HepG2 (cell line): Measurements from ENCODE around the gene SP3. TPM values are rescaled to one million over a fixed set of nuclear protein-coding genes. Genes with fewer than 3 reads are reported as not detected.
A peak's percentile ranks its signal among the peaks of the same experiment; 100 is the strongest.

ENCODE experiments used
- ARNT ChIP-seq: fragments of 450-650 bp; IDR thresholded peaks from 2 replicates; pipeline ENCODE4 v1.6.1; 2017
- CHD2 ChIP-seq: IDR thresholded peaks from 2 replicates; pipeline ENCODE4 v1.6.1; 2011; ENCODE audit warnings: low read depth, low read length, improper control_type of control experiment
- FIP1L1 ChIP-seq: fragments of 200-400 bp; formaldehyde crosslinking; IDR thresholded peaks from 2 replicates; pipeline ENCODE4 v1.6.1; 2018; ENCODE audit warnings: low read depth, mild to moderate bottlenecking, low read length, moderate library complexity, borderline replicate concordance; ENCODE audit not compliant: insufficient read depth
- GLI4 ChIP-seq: sonication (generic); formaldehyde crosslinking; IDR thresholded peaks from 2 replicates; pipeline ENCODE4 v1.5.1; 2020; ENCODE audit warnings: missing genetic modification reagents, mild to moderate bottlenecking, moderate library complexity, borderline replicate concordance
- HNRNPH1 ChIP-seq: fragments of 200-400 bp; formaldehyde crosslinking; optimal IDR thresholded peaks from 2 replicates; pipeline ENCODE3; 2017; ENCODE audit warnings: mild to moderate bottlenecking, low read depth, low read length
- KDM6A ChIP-seq: IDR thresholded peaks from 2 replicates; pipeline ENCODE4 v1.6.1; 2016; ENCODE audit warnings: low read depth
- KLF13 ChIP-seq: sonication (generic); formaldehyde crosslinking; IDR thresholded peaks from 2 replicates; pipeline ENCODE4 v1.4.0; 2020; ENCODE audit warnings: mild to moderate bottlenecking, missing genetic modification reagents
- MTA1 ChIP-seq: sonication (generic); formaldehyde crosslinking; IDR thresholded peaks from 2 replicates; pipeline ENCODE4 v1.4.0; 2020; ENCODE audit warnings: missing genetic modification reagents, mild to moderate bottlenecking, borderline replicate concordance
- MYC ChIP-seq: sonication (generic); formaldehyde crosslinking; IDR thresholded peaks from 2 replicates; pipeline ENCODE4 v1.9.0; 2021; ENCODE audit warnings: missing genetic modification reagents, borderline replicate concordance
- NCOA2 ChIP-seq: sonication (generic); formaldehyde crosslinking; IDR thresholded peaks from 2 replicates; pipeline ENCODE4 v1.8.0; 2022; ENCODE audit warnings: inconsistent platforms
- NCOA5 ChIP-seq: sonication (generic); formaldehyde crosslinking; IDR thresholded peaks from 2 replicates; pipeline ENCODE4 v1.4.0; 2020; ENCODE audit warnings: missing genetic modification reagents
- NFKBIZ ChIP-seq: IDR thresholded peaks from 2 replicates; pipeline ENCODE4 v1.6.1; 2018; ENCODE audit warnings: missing genetic modification reagents, missing compliant biosample characterization
- NR2C2 ChIP-seq: sonication (generic); formaldehyde crosslinking; IDR thresholded peaks from 2 replicates; pipeline ENCODE4 v1.4.0; 2020; ENCODE audit warnings: missing genetic modification reagents, mild to moderate bottlenecking, moderate library complexity, borderline replicate concordance
- POLR2A ChIP-seq, 2 experiments: IDR thresholded peaks; 2 replicates each; pipeline ENCODE4 v1.6.1; 2011; ENCODE audit warnings: low read depth in 2 of 2, low read length in 2 of 2, mild to moderate bottlenecking in 1 of 2, moderate library complexity in 1 of 2; ENCODE audit not compliant: insufficient read depth in 1 of 2
- RFX3 ChIP-seq: IDR thresholded peaks from 2 replicates; pipeline ENCODE4 v1.6.1; 2016; ENCODE audit warnings: missing biosample characterization, missing genetic modification reagents
- TAF15 ChIP-seq: fragments of 200-400 bp; formaldehyde crosslinking; IDR thresholded peaks from one replicate; pipeline ENCODE4 v1.6.1; 2018; ENCODE audit warnings: mild to moderate bottlenecking, low read depth, low read length; ENCODE audit not compliant: poor library complexity, severe bottlenecking
- TBX2 ChIP-seq: sonication (generic); formaldehyde crosslinking; IDR thresholded peaks from 2 replicates; pipeline ENCODE4 v1.5.0; 2020; ENCODE audit warnings: missing genetic modification reagents, mild to moderate bottlenecking, borderline replicate concordance
- TBX3 ChIP-seq: fragments of 450-650 bp; IDR thresholded peaks from 2 replicates; pipeline ENCODE4 v1.6.1; 2017; ENCODE audit warnings: antibody characterized with exemption, mild to moderate bottlenecking, inconsistent platforms, borderline replicate concordance
- THYN1 ChIP-seq: sonication (generic); formaldehyde crosslinking; IDR thresholded peaks from 2 replicates; pipeline ENCODE4 v1.8.1; 2023; ENCODE audit warnings: low read depth, mild to moderate bottlenecking, moderate library complexity, missing genetic modification reagents, borderline replicate concordance
- ZBTB7A ChIP-seq: sonication (generic); formaldehyde crosslinking; IDR thresholded peaks from 2 replicates; pipeline ENCODE4 v1.8.0; 2022; ENCODE audit warnings: mild to moderate bottlenecking, missing genetic modification reagents
- ZNF10 ChIP-seq: sonication (generic); formaldehyde crosslinking; IDR thresholded peaks from 2 replicates; pipeline ENCODE4 v1.4.0; 2020; ENCODE audit warnings: mild to moderate bottlenecking, low read depth, missing genetic modification reagents, borderline replicate concordance
- ZNF180 ChIP-seq: sonication (generic); formaldehyde crosslinking; IDR thresholded peaks from 2 replicates; pipeline ENCODE4 v1.4.0; 2020; ENCODE audit warnings: low read depth, missing genetic modification reagents, borderline replicate concordance
- ZNF276 ChIP-seq: sonication (generic); formaldehyde crosslinking; IDR thresholded peaks from 2 replicates; pipeline ENCODE4 v1.4.0; 2020; ENCODE audit warnings: mild to moderate bottlenecking, low read depth, missing genetic modification reagents
- ZSCAN5A ChIP-seq: sonication (generic); formaldehyde crosslinking; IDR thresholded peaks from 2 replicates; pipeline ENCODE4 v1.8.0; 2022; ENCODE audit warnings: mild to moderate bottlenecking, missing genetic modification reagents, borderline replicate concordance
- polyA plus RNA-seq, 8 experiments: library from polyadenylated mRNA; depleted of rRNA in 3 of 8; stranded (reverse) in 7 of 8; unstranded in 1 of 8; fragments of >200 nt; fragmentation: Illumina TruSeq in 4 of 8; extraction: Trizol in 4 of 8; gene quantifications; 2 replicates each; pipeline versions ENCODE4 v1.2.1 to v1.2.3, GENCODE V29; 2011 to 2016; ENCODE audit warnings: low read depth in 4 of 8, missing spikeins in 1 of 8, mixed read lengths in 1 of 8; ENCODE audit not compliant: insufficient read depth in 1 of 8
- total RNA-seq, 5 experiments: library from RNA; depleted of rRNA; stranded (reverse); fragments of >200 nt; fragmentation: Illumina TruSeq; extraction: Trizol; gene quantifications; 2 replicates each; pipeline ENCODE4 v1.2.3, GENCODE V29; 2016; ENCODE audit warnings: low read depth in 1 of 5
- TF ChIP-seq, protein P1 (sequence below): sonication (generic); formaldehyde crosslinking; IDR thresholded peaks from 2 replicates; pipeline ENCODE4 v1.4.0; 2020; ENCODE audit warnings: mild to moderate bottlenecking, missing genetic modification reagents
- TF ChIP-seq, protein P2 (sequence below): sonication (generic); formaldehyde crosslinking; IDR thresholded peaks from 2 replicates; pipeline ENCODE4 v1.4.0; 2020; ENCODE audit warnings: missing genetic modification reagents; ENCODE audit errors: not compliant biosample characterization

Gene SP3
- total and polyA plus RNA-seq, 2 of the 13 experiments (the other 11 are each of a cell fraction or from before 2014, with no cell fraction given): 57.3 to 132 TPM

- TF ChIP-seq TBX2 (CRISPR knock-in tag) (no peak), ZBTB7A (CRISPR knock-in tag) (0 out of 2 replicates have a peak, but pooled peaks have one; percentile 35), MYC (CRISPR knock-in tag) (no peak), HNRNPH1 (no peak), ZNF10 (CRISPR knock-in tag) (no peak), TBX3 (no peak), ARNT (no peak), KDM6A (CRISPR knock-in tag) (no peak), NCOA2 (no peak; the same call in 1 of the 2 replicates), FIP1L1 (0 out of 2 replicates have a peak, but pooled peaks have one; percentile 48), CHD2 (no peak), MTA1 (0 out of 2 replicates have a peak, but pooled peaks have one; percentile 5), ZSCAN5A (peak; percentile 11; the same call in 1 of the 2 replicates), NCOA5 (no peak), POLR2A (IDR thresholded peaks at IDR 0.05; ENCODE audit: insufficient read depth in 1 of 2, low read depth in 2 of 2, low read length in 2 of 2) (peak; percentile 35 to 93; a peak in 3 of 4 replicates), RFX3 (CRISPR knock-in tag) (no peak), NR2C2 (CRISPR knock-in tag) (no peak), ZNF276 (CRISPR knock-in tag) (no peak), NFKBIZ (CRISPR knock-in tag) (0 out of 2 replicates have a peak, but pooled peaks have one; percentile 3), TAF15 (peak; percentile 18), GLI4 (CRISPR knock-in tag) (no peak), ZNF180 (CRISPR knock-in tag) (no peak), KLF13 (CRISPR knock-in tag) (no peak; the same call in 1 of the 2 replicates), THYN1 (no peak)
- TF ChIP-seq, protein P1, sequence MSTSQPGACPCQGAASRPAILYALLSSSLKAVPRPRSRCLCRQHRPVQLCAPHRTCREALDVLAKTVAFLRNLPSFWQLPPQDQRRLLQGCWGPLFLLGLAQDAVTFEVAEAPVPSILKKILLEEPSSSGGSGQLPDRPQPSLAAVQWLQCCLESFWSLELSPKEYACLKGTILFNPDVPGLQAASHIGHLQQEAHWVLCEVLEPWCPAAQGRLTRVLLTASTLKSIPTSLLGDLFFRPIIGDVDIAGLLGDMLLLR (CRISPR knock-in tag): no peak
- TF ChIP-seq, protein P2, sequence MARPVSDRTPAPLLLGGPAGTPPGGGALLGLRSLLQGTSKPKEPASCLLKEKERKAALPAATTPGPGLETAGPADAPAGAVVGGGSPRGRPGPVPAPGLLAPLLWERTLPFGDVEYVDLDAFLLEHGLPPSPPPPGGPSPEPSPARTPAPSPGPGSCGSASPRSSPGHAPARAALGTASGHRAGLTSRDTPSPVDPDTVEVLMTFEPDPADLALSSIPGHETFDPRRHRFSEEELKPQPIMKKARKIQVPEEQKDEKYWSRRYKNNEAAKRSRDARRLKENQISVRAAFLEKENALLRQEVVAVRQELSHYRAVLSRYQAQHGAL: no peak
These were observed 405 bp downstream of the SP3 start (continued) for GRCh38 chr2:173964565-173965371.
